ENCODE results near the gene SCNN1G.
"Not testable (repeated sequence)": the region's sequence is repeated elsewhere in the genome, so short reads cannot be mapped to it uniquely, and the experiment has no call there.

Gene SCNN1G

GRCh38 chr16:23209606-23210005 is 27.1 kb downstream of the SCNN1G start:
- no peak for DNase-seq

- DNase-seq, result no peak
These were observed 31.3 kb downstream of the SCNN1G start for GRCh38 chr16:23213831-23214230.

GRCh38 chr16:23214796-23215195 is 32.3 kb downstream of the SCNN1G start:
- DNase-seq, result no peak

GRCh38 chr16:23215435-23215834 is 32.9 kb downstream of the SCNN1G start:
- no peak for DNase-seq

GRCh38 chr16:23216658-23217246 is 34.2 kb downstream of the SCNN1G start:
- no peak for DNase-seq

- DNase-seq, result no peak
These were observed 35.1 kb downstream of the SCNN1G start for GRCh38 chr16:23217646-23218045.

GRCh38 chr16:23222929-23223328 is 40.4 kb downstream of the SCNN1G start:
- DNase-seq, result no peak

GRCh38 chr16:23223368-23223767 is 40.8 kb downstream of the SCNN1G start:
- no peak for DNase-seq

GRCh38 chr16:23225109-23225508 is 42.6 kb downstream of the SCNN1G start:
- DNase-seq, result no peak

GRCh38 chr16:23225634-23226033 is 43.1 kb downstream of the SCNN1G start:
- no peak for DNase-seq

GRCh38 chr16:23227529-23227928 is 45.0 kb downstream of the SCNN1G start:
- DNase-seq, result no peak

GRCh38 chr16:23229714-23230113 is 47.2 kb downstream of the SCNN1G start:
- no peak for DNase-seq

- no peak for DNase-seq
These were observed 50.3 kb downstream of the SCNN1G start for GRCh38 chr16:23232806-23233205.

- DNase-seq, result no peak
These were observed 52.6 kb downstream of the SCNN1G start for GRCh38 chr16:23235176-23235575.

- DNase-seq, result no peak
These were observed 54.4 kb downstream of the SCNN1G start for GRCh38 chr16:23236983-23237382.

- DNase-seq, result no peak
These were observed 58.4 kb downstream of the SCNN1G start for GRCh38 chr16:23240994-23241393.

- DNase-seq, result no peak
These were observed 61.6 kb downstream of the SCNN1G start for GRCh38 chr16:23244122-23244521.

- DNase-seq, result no peak
These were observed 62.7 kb downstream of the SCNN1G start for GRCh38 chr16:23245268-23245667.

GRCh38 chr16:23248261-23249194 is 66.0 kb downstream of the SCNN1G start:
- DNase-seq, result no peak

GRCh38 chr16:23249830-23250229 is 67.3 kb downstream of the SCNN1G start:
- no peak for DNase-seq

GRCh38 chr16:23252310-23252709 is 69.8 kb downstream of the SCNN1G start:
- DNase-seq, result no peak

- DNase-seq, result not testable (repeated sequence)
These were observed 71.1 kb downstream of the SCNN1G start for GRCh38 chr16:23253650-23254049.

GRCh38 chr16:23254338-23254737 is 71.8 kb downstream of the SCNN1G start:
- no peak for DNase-seq

GRCh38 chr16:23255000-23255399 is 72.5 kb downstream of the SCNN1G start:
- no peak for DNase-seq

Measured in stimulated activated CD4-positive, alpha-beta T cell treated with anti-CD3 and anti-CD28 coated beads, Interleukin-1b, Interleukin-23, amount 100 ng/mL, for 48 hours (primary cell).